ENCODE data around the gene STPG1.
A peak's percentile ranks its signal among the peaks of the same experiment; 100 is the strongest.
"Not testable (repeated sequence)": the region's sequence is repeated elsewhere in the genome, so short reads cannot be mapped to it uniquely, and the experiment has no call there.

Gene STPG1

GRCh38 chr1:24413350-24414163 is at the start of gene STPG1:
TSS of gene STPG1 (minus strand) at chr1:24413782. CDS start at chr1:24401388, 12,394 bp downstream.
- TF ChIP-seq CTCF (IDR thresholded peaks at IDR 0.05; ENCODE audit: insufficient read depth, low read length, missing control alignments), result no peak
- ChIA-PET POLR2A (no interaction called here), CTCF (interaction anchor here (0.9 to 14.4 kb wide), 8 partner anchors 9 to 222 kb away, joined by 3 to 154 read pairs (median 26); no protein-coding TSS in a partner anchor)
- peak within 1 kb of the TSS; percentile 79 for H3K4me3 ChIP-seq (ENCODE audit: low read depth, low read length)
- DNase-seq (ENCODE audit: low read depth, low spot score), result no peak

GRCh38 chr1:24462128-24462527 is 48.5 kb upstream of the STPG1 start:
- POLR2A ChIA-PET; DNase-seq (ENCODE audit: low read depth, low spot score); H3K4me3 ChIP-seq (ENCODE audit: low read depth, low read length): not testable (repeated sequence)
- CTCF ChIA-PET, result interaction anchor here (2.4 kb wide), 1 partner anchor 15 kb away, joined by 5 read pairs; no protein-coding TSS in a partner anchor

GRCh38 chr1:24459551-24460266 is 46.1 kb upstream of the STPG1 start:
- TF ChIP-seq CTCF (IDR thresholded peaks at IDR 0.05; ENCODE audit: insufficient read depth, low read length, missing control alignments), result no peak
- ChIA-PET CTCF (interaction anchor here (1.5 to 2.0 kb wide), 2 partner anchors 127 to 261 kb away, joined by 3 to 5 read pairs; no protein-coding TSS in a partner anchor), POLR2A (no interaction called here)
- DNase-seq (ENCODE audit: low read depth, low spot score), result no peak
- no peak overlapping the region for H3K4me3 ChIP-seq (ENCODE audit: low read depth, low read length)

- ChIA-PET POLR2A (no interaction called here), CTCF (interaction anchor here (1.0 kb wide), 1 partner anchor 39 kb away, joined by 5 read pairs; no protein-coding TSS in a partner anchor)
- no peak for DNase-seq (ENCODE audit: low read depth, low spot score)
- H3K4me3 ChIP-seq (ENCODE audit: low read depth, low read length), result no peak overlapping the region
- no peak for TF ChIP-seq CTCF (IDR thresholded peaks at IDR 0.05; ENCODE audit: insufficient read depth, low read length, missing control alignments)
These were observed 44.3 kb upstream of the STPG1 start for GRCh38 chr1:24457866-24458265.

- TF ChIP-seq CTCF (IDR thresholded peaks at IDR 0.05; ENCODE audit: insufficient read depth, low read length, missing control alignments), result no peak
- CTCF ChIA-PET, result interaction anchor here (1.5 kb wide), 1 partner anchor 256 kb away, joined by 4 read pairs; no protein-coding TSS in a partner anchor
- no peak overlapping the region for H3K4me3 ChIP-seq (ENCODE audit: low read depth, low read length)
- DNase-seq (ENCODE audit: low read depth, low spot score), result no peak
- POLR2A ChIA-PET, result no interaction called here
These were observed 41.7 kb upstream of the STPG1 start for GRCh38 chr1:24455272-24455671.

GRCh38 chr1:24454673-24455072 is 41.1 kb upstream of the STPG1 start:
- CTCF ChIA-PET, result interaction anchor here (1.5 kb wide), 1 partner anchor 256 kb away, joined by 4 read pairs; no protein-coding TSS in a partner anchor
- TF ChIP-seq CTCF (IDR thresholded peaks at IDR 0.05; ENCODE audit: insufficient read depth, low read length, missing control alignments), result no peak
- no peak overlapping the region for H3K4me3 ChIP-seq (ENCODE audit: low read depth, low read length)
- no peak for DNase-seq (ENCODE audit: low read depth, low spot score)
- POLR2A ChIA-PET, result no interaction called here

Data from AG04449 (cell line).